ENCODE data around the gene PRKCA.
"Not testable (repeated sequence)": the region's sequence is repeated elsewhere in the genome, so short reads cannot be mapped to it uniquely, and the experiment has no call there.

PRKCA gene

GRCh38 chr17:66383333-66383732 lies 80.9 kb downstream of the PRKCA start:
- no peak for DNase-seq (ENCODE audit: low read depth in 2 of 2)

GRCh38 chr17:66386498-66387351 lies 84.3 kb downstream of the PRKCA start:
- no peak for DNase-seq (ENCODE audit: low read depth in 2 of 2)

- DNase-seq (ENCODE audit: low read depth in 2 of 2), result no peak
These were observed 85.1 kb downstream of the PRKCA start for GRCh38 chr17:66387392-66387981.

GRCh38 chr17:66392783-66393437 lies 90.5 kb downstream of the PRKCA start:
- no peak for DNase-seq (ENCODE audit: low read depth in 2 of 2)

- no peak for DNase-seq (ENCODE audit: low read depth in 2 of 2)
These were observed 93.5 kb downstream of the PRKCA start for GRCh38 chr17:66395961-66396360.

- no peak for DNase-seq (ENCODE audit: low read depth in 2 of 2)
These were observed 95.1 kb downstream of the PRKCA start for GRCh38 chr17:66397486-66397885.

- no peak for DNase-seq (ENCODE audit: low read depth in 2 of 2)
These were observed 95.6 kb downstream of the PRKCA start for GRCh38 chr17:66398059-66398458.

- no peak for DNase-seq (ENCODE audit: low read depth in 2 of 2)
These were observed 96.2 kb downstream of the PRKCA start for GRCh38 chr17:66398617-66399016.

- DNase-seq (ENCODE audit: low read depth in 2 of 2), result no peak
These were observed 97.0 kb downstream of the PRKCA start for GRCh38 chr17:66399441-66399840.

- DNase-seq (ENCODE audit: low read depth in 2 of 2), result not testable (repeated sequence)
These were observed 97.8 kb downstream of the PRKCA start for GRCh38 chr17:66400041-66400688.

- DNase-seq (ENCODE audit: low read depth in 2 of 2), result no peak
These were observed 98.3 kb downstream of the PRKCA start for GRCh38 chr17:66400698-66401097.

GRCh38 chr17:66401364-66401763 lies 99.0 kb downstream of the PRKCA start:
- DNase-seq (ENCODE audit: low read depth in 2 of 2), result no peak

- DNase-seq (ENCODE audit: low read depth in 2 of 2), result no peak
These were observed 101.6 kb downstream of the PRKCA start for GRCh38 chr17:66403846-66404556.

- no peak for DNase-seq (ENCODE audit: low read depth in 2 of 2)
These were observed 103.6 kb downstream of the PRKCA start for GRCh38 chr17:66405836-66406677.

GRCh38 chr17:66406701-66407644 lies 104.6 kb downstream of the PRKCA start:
- DNase-seq (ENCODE audit: low read depth in 2 of 2), result no peak

GRCh38 chr17:66407864-66408263 lies 105.5 kb downstream of the PRKCA start:
- no peak for DNase-seq (ENCODE audit: low read depth in 2 of 2)

- DNase-seq (ENCODE audit: low read depth in 2 of 2), result no peak
These were observed 109.1 kb downstream of the PRKCA start for GRCh38 chr17:66411520-66411919.

- no peak for DNase-seq (ENCODE audit: low read depth in 2 of 2)
These were observed 110.6 kb downstream of the PRKCA start for GRCh38 chr17:66412857-66413558.

All from activated CD4-positive, alpha-beta T cell treated with anti-CD3 and anti-CD28 coated beads for 24 hours (primary cell).